Subcutaneous preadipocyte (primary cell): ENCODE results near the gene MORN4. TPM values are rescaled to one million over a fixed set of nuclear protein-coding genes. Genes with fewer than 3 reads are reported as not detected.

ENCODE experiments used
- total RNA-seq: library from RNA; depleted of rRNA; stranded (reverse); fragments of >200 nt; gene quantifications from 2 replicates; pipeline ENCODE4 v1.2.3, GENCODE V29; 2012

MORN4 gene
- total RNA-seq: 3.7 and 4.0 TPM in 2 replicates

GRCh38 chr10:97632949-97633884, at the start of gene MORN4:
Gene MORN4 (minus strand): TSS chr10:97633500. CDS start chr10:97619653, 13,847 bp downstream.

GRCh38 chr10:97640174-97640867, 7.0 kb upstream of the MORN4 start, which contains the start of gene PI4K2A:
Gene PI4K2A (plus strand): TSS chr10:97640671. CDS start chr10:97640743, 72 bp downstream.

GRCh38 chr10:97589479-97589878, 43.8 kb downstream of the MORN4 start, which contains the start of gene C10orf62:
Gene C10orf62 (plus strand): TSS chr10:97589721. CDS start chr10:97589898, 177 bp downstream.

GRCh38 chr10:97584060-97584797, 49.1 kb downstream of the MORN4 start, which contains the start of gene HOGA1:
Gene HOGA1 (plus strand): TSS chr10:97584389. CDS start chr10:97584704, 315 bp downstream.

GRCh38 chr10:97572214-97572989, 60.9 kb downstream of the MORN4 start, which contains the start of gene ANKRD2:
Gene ANKRD2 (plus strand): TSS chr10:97572779. CDS start chr10:97572789, 10 bp downstream.

Other genes with a start within 250 kb of the MORN4 start
- gene RRP12, start 232.2 kb downstream of the MORN4 start, total RNA-seq: 20.9 and 33.0 TPM in 2 replicates
- 517 and 548 TPM in 2 replicates for gene PGAM1, start 207.3 kb downstream of the MORN4 start, total RNA-seq
- gene EXOSC1, start 187.5 kb downstream of the MORN4 start, total RNA-seq: 34.5 and 37.5 TPM in 2 replicates
- gene ZDHHC16, start 187.3 kb downstream of the MORN4 start, total RNA-seq: 55.5 and 70.4 TPM in 2 replicates
- 81.2 and 105 TPM in 2 replicates for gene MMS19, start 135.1 kb downstream of the MORN4 start, total RNA-seq
- gene UBTD1, start 134.6 kb downstream of the MORN4 start, total RNA-seq: 15.8 and 22.8 TPM in 2 replicates
- gene ANKRD2, start 60.7 kb downstream of the MORN4 start, total RNA-seq: 1.8 and 2.9 TPM in 2 replicates
- gene HOGA1, start 49.1 kb downstream of the MORN4 start, total RNA-seq: 2.5 and 2.6 TPM in 2 replicates
- 0.20 TPM in 1 of 2 replicates, not detected in the other for gene C10orf62, start 43.8 kb downstream of the MORN4 start, total RNA-seq
- 22.4 and 23.3 TPM in 2 replicates for gene PI4K2A, start 7.2 kb upstream of the MORN4 start, total RNA-seq
- 20.9 and 37.1 TPM in 2 replicates for gene AVPI1, start 53.7 kb upstream of the MORN4 start, total RNA-seq
- gene MARVELD1, start 80.2 kb upstream of the MORN4 start, total RNA-seq: 39.9 and 46.3 TPM in 2 replicates
- gene ZFYVE27, start 103.6 kb upstream of the MORN4 start, total RNA-seq: 11.8 and 19.0 TPM in 2 replicates
- gene SFRP5, start 138.5 kb upstream of the MORN4 start, total RNA-seq: not detected in 2 replicates
- under 0.01 TPM in 2 replicates for gene GOLGA7B, start 216.3 kb upstream of the MORN4 start, total RNA-seq